Panc1 (cell line): ENCODE data around the gene PSKH1. TPM values are rescaled to one million over a fixed set of nuclear protein-coding genes. Genes with fewer than 3 reads are reported as not detected.

Experiments
- ATAC-seq: fragments of 200-7000 bp; cut with Tn5 transposase; 2 replicates; pipeline ENCODE4 v1.9.1; 2020; ENCODE audit warnings: mild to moderate bottlenecking, moderate library complexity
- BruUV-seq: library from RNA; stranded (reverse); fragments of 400-500 nt; replicated peaks from 2 replicates; lab custom pipeline; 2021; lab: Mats Ljungman, UMichigan
- CTCF ChIA-PET: fragments of 300-600 bp; sonication (Branson Sonifier 250); formaldehyde crosslinking; loops from one replicate; lab custom pipeline; 2022; ENCODE audit warnings: antibody characterized with exemption; lab: Charles Lee
- POLR2A ChIA-PET: fragments of 300-600 bp; sonication (Branson Sonifier 250); formaldehyde crosslinking; loops from one replicate; lab custom pipeline; 2022; ENCODE audit warnings: antibody characterized with exemption; lab: Charles Lee
- DNase-seq: peaks from one replicate; pipeline ENCODE4 v3.0.0-alpha.2; 2010; ENCODE audit warnings: low read depth, low spot score
- H3K27ac ChIP-seq: 2 replicates; pipeline ENCODE4 v1.5.1; 2011; ENCODE audit warnings: mild to moderate bottlenecking, low read length, inconsistent platforms
- H3K27me3 ChIP-seq: fragments of 200-500 bp; sonication (Bioruptor generic); 2 replicates; pipeline ENCODE4 v1.6.0; 2014; ENCODE audit warnings: low read length, inconsistent platforms; ENCODE audit not compliant: control insufficient read depth, insufficient read depth
- H3K36me3 ChIP-seq: fragments of 200-500 bp; sonication (Bioruptor generic); 2 replicates; pipeline ENCODE4 v1.5.1; 2014; ENCODE audit warnings: inconsistent platforms, mild to moderate bottlenecking, low read length, moderate library complexity; ENCODE audit not compliant: control insufficient read depth, insufficient read depth
- H3K4me1 ChIP-seq: 2 replicates; pipeline ENCODE4 v1.5.1; 2011; ENCODE audit warnings: inconsistent platforms, mild to moderate bottlenecking, low read length, moderate library complexity; ENCODE audit not compliant: control insufficient read depth, insufficient read depth
- H3K4me3 ChIP-seq, 2 experiments: 2 replicates each; pipeline ENCODE4 v1.5.1; 2011 to 2012; ENCODE audit warnings: low read depth in 2 of 2, low read length in 2 of 2, mild to moderate bottlenecking in 2 of 2, inconsistent platforms in 1 of 2, moderate library complexity in 1 of 2
- H3K9me3 ChIP-seq: fragments of 200-500 bp; sonication (Bioruptor generic); 2 replicates; pipeline ENCODE4 v1.5.1; 2014; ENCODE audit warnings: low read depth, mild to moderate bottlenecking, inconsistent platforms, low read length, moderate library complexity; ENCODE audit not compliant: control insufficient read depth, insufficient read depth
- CTCF ChIP-seq: fragments of 450-650 bp; IDR thresholded peaks from 2 replicates; pipeline ENCODE4 v1.5.1; 2017; ENCODE audit warnings: mild to moderate bottlenecking
- POLR2AphosphoS5 ChIP-seq: IDR thresholded peaks from 2 replicates; pipeline ENCODE4 v1.6.1; 2012; ENCODE audit warnings: mild to moderate bottlenecking, low read depth, low read length, moderate library complexity
- REST ChIP-seq, 2 experiments: IDR thresholded peaks; 2 replicates each; pipeline ENCODE4 v1.6.1; 2011 to 2012; ENCODE audit warnings: low read depth in 2 of 2, control low read depth in 1 of 2, low read length in 1 of 2, mild to moderate bottlenecking in 1 of 2, moderate library complexity in 1 of 2; ENCODE audit not compliant: insufficient read depth in 1 of 2
- SIN3A ChIP-seq: IDR thresholded peaks from 2 replicates; pipeline ENCODE4 v1.6.1; 2012; ENCODE audit warnings: low read depth, mild to moderate bottlenecking, low read length, moderate library complexity, borderline replicate concordance; ENCODE audit not compliant: insufficient read depth
- TCF7L2 ChIP-seq: IDR thresholded peaks from 2 replicates; pipeline ENCODE4 v1.6.1; 2011; ENCODE audit warnings: mild to moderate bottlenecking, low read depth, low read length, inconsistent platforms
- in situ Hi-C: cut with HindIII; loops from 2 replicates; pipeline ENCODE4 v1.10.0; 2016; ENCODE audit warnings: low sequenced_read_pairs, low pct_unique_long_range_greater_than_20kb
- intact Hi-C: fragments of 100-400 bp; cut with micrococcal nuclease; formaldehyde crosslinking; loops from one replicate; pipeline ENCODE4 v1.10.0; 2022; ENCODE audit not compliant: unreplicated experiment
- total RNA-seq: library from RNA; stranded (reverse); gene quantifications from one replicate; pipeline ENCODE4 v1.2.1, GENCODE V29; 2021; ENCODE audit not compliant: unreplicated experiment

The PSKH1 gene
- total RNA-seq, 1 experiment from 2014 or later: 17.8 TPM

GRCh38 chr16:67939507-67940445, 46.7 kb downstream of the PSKH1 start:
- Histone ChIP-seq H3K9me3 (no peaks in the 10 kb centered on the region), H3K4me1 (peaks cover 4% of the 10 kb centered on the region; the same call in 1 of the 2 replicates), H3K27ac (no peak overlapping the region), H3K36me3 (peaks cover 2% of the 10 kb centered on the region; the same call in 1 of the 2 replicates), H3K4me3 (no peak overlapping the region), H3K27me3 (no peaks in the 10 kb centered on the region)
- ATAC-seq: no peak
- DNase-seq: no peak
- TF ChIP-seq POLR2AphosphoS5: no peak; the same call in 1 of the 2 replicates
- TF ChIP-seq SIN3A: no peak
- no peak for TF ChIP-seq TCF7L2
- no peak for TF ChIP-seq CTCF
- TF ChIP-seq REST (IDR thresholded peaks at IDR 0.05; ENCODE audit: insufficient read depth in 1 of 2, low read depth in 2 of 2, low read length in 1 of 2): no peak
- intact Hi-C loops (no loop called here), in situ Hi-C loops (no loop called here)
- CTCF ChIA-PET: interaction anchor here (0.7 kb wide), 1 partner anchor 12 kb away, joined by 3 read pairs; no protein-coding TSS in a partner anchor
- POLR2A ChIA-PET: no interaction called here
- no TSS peak for BruUV-seq

- Histone ChIP-seq H3K36me3 (peaks cover 2% of the 10 kb centered on the region; the same call in 1 of the 2 replicates), H3K4me1 (peaks cover 4% of the 10 kb centered on the region; the same call in 1 of the 2 replicates), H3K9me3 (no peaks in the 10 kb centered on the region), H3K27ac (no peak overlapping the region), H3K4me3 (no peak overlapping the region), H3K27me3 (no peaks in the 10 kb centered on the region)
- in situ Hi-C loops: no loop called here
- intact Hi-C loops: no loop called here
- POLR2A ChIA-PET: no interaction called here
- CTCF ChIA-PET: no interaction called here
- DNase-seq (no peak), ATAC-seq (no peak)
- BruUV-seq: no TSS peak
- no peak for TF ChIP-seq CTCF
- no peak for TF ChIP-seq POLR2AphosphoS5
- no peak for TF ChIP-seq TCF7L2
- no peak for TF ChIP-seq SIN3A
- no peak for TF ChIP-seq REST (IDR thresholded peaks at IDR 0.05; ENCODE audit: insufficient read depth in 1 of 2, low read depth in 2 of 2, low read length in 1 of 2)
Observed at GRCh38 chr16:67940446-67941089, 47.5 kb downstream of the PSKH1 start.
